H7 (cell line): Measurements from ENCODE around the gene PAN3. TPM values are rescaled to one million over a fixed set of nuclear protein-coding genes. Genes with fewer than 3 reads are reported as not detected.

Experiments used
- DNase-seq: peaks from one replicate; pipeline ENCODE4 v3.0.0; 2012
- H3K27me3 ChIP-seq: 2 replicates; pipeline ENCODE4 v1.6.0; 2011; ENCODE audit warnings: mild to moderate bottlenecking, low read length; ENCODE audit not compliant: control insufficient read depth, insufficient read depth
- H3K36me3 ChIP-seq: replicated peaks from 2 replicates; pipeline ENCODE4 v1.5.1; 2011; ENCODE audit warnings: low read length; ENCODE audit not compliant: control insufficient read depth, insufficient read depth
- H3K4me3 ChIP-seq: 2 replicates; pipeline ENCODE4 v1.5.1; 2011; ENCODE audit warnings: low read depth, mild to moderate bottlenecking, control low read depth, low read length, moderate library complexity; ENCODE audit not compliant: insufficient read depth
- total RNA-seq: library from RNA; depleted of rRNA; stranded (reverse); fragments of >200 nt; shearing (Covaris generic); gene quantifications from 2 replicates; pipeline ENCODE4 v1.2.3, GENCODE V29; 2014; rRNA removed

PAN3 gene
- total RNA-seq, 1 experiment from 2014 or later, result 15.8 TPM

DNA sequence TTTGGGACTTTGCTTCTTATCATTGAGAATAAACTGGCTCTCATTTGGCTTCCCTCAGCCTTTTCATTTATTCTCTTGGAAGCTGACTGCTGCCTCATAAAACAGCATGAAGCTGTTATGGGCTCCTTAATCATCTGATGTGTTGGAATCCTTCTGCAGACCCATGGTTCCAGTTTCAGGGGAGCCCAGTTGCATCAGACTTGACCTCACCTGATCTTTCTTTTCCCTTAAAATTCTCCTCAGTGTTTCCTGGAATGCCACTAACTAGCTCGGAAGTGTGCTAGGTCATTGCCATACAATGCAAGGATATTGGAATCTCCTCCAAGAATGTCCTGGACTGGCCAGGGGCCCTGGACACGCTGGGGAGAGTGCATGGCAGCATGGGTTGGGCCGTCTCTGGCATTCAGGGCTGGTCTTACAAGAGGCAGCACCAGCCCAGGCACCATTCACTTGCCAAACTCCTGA is 197.9 kb downstream of the PAN3 start:
- DNase-seq, result no peak
- Histone ChIP-seq H3K27me3 (no peaks in the 10 kb centered on the region), H3K4me3 (no peak overlapping the region), H3K36me3 (peaks cover 5% of the 10 kb centered on the region)

DNA sequence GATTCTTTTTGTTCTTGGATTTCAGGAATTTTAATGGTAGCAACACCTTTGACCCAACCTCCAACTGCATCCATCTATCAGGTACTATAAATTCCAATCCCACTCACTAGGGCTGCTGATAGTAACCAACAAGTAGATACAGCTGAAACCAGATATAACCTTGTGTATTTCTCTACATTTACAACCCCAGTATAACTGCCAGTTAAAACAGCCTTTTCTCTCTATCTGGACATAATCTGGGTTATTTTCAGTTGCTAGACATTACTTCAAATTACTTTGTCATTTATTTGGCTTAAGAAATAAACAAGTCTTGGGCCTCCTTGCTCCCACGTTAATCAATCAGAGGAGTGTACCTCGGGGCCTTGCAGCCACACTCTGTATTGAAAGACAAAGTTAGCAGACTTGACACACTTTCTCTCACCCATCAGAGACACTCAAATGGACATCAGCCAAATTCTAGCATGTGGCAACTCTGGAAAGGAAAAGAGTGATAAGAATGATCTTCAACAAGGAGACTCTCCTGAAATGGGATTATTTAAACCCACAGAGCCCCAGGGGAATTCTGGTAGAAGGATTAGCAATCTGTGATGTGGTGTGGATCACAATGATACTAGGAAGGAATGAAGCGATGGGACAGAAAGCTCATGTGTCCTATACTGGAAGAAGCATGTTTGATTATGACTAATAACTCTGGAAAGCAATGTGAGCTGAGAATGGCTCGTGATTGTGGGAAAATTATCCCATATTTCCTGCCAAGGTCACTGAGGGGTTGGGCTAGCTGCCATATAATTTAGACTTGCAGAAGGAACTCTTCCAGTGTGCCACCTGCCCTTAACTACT is 199.0 kb downstream of the PAN3 start:
- no peak for DNase-seq
- no peak overlapping the region for H3K4me3 ChIP-seq
- H3K36me3 ChIP-seq, result peaks cover 5% of the 10 kb centered on the region
- H3K27me3 ChIP-seq, result no peaks in the 10 kb centered on the region

DNA sequence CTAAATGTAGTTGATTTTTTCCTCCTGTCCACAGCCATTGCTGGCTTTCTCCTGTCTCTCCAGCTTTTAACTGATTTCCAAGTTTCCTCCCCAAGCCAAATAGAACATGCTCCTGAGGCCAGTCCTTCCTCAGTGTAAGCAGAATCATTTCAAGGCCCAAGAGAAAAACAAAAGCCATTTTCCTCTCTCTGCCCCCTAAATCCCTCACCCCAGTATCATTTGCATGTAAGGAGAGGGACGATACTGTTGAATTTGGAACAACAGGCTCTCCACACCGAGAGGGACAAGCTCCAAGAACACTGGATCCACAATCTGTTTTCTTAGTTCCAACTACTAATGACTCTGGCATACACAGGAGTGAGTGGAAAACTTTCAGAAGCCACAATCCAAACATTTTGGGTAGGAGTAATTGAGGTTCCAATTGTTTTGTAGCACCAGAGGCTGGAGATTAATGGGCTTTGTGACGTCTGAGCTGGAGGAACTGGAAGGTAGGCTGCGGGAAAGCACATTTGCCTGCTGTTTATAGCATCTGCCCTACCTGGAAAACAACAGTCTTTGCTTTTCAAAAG is 199.7 kb downstream of the PAN3 start:
- Histone ChIP-seq H3K36me3 (peaks cover 5% of the 10 kb centered on the region), H3K27me3 (no peaks in the 10 kb centered on the region), H3K4me3 (no peak overlapping the region)
- no peak for DNase-seq

DNA sequence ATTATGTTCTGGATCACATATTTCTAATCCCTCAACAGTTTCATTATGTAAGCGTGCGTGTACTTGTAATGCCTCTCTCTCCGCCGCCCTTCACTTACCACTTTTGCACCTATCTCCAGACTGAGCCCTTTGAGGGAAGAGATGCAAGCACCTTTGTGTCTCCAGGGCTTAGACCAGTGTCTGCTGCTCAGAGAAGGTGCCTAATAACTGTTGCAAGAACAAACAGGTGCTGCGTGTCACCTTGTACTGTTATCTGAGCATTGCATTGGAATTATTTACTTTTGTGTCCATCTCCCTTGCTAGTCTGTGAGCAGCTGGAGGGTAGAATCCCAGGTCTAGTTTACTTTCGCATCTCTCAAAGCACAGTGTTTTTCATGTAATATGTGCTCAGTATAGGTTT is 200.4 kb downstream of the PAN3 start:
- Histone ChIP-seq H3K4me3 (no peak overlapping the region), H3K27me3 (no peaks in the 10 kb centered on the region), H3K36me3 (peaks cover 5% of the 10 kb centered on the region)
- DNase-seq, result no peak

- no peaks in the 10 kb centered on the region for H3K27me3 ChIP-seq
- H3K36me3 ChIP-seq, result peaks cover 4% of the 10 kb centered on the region
- no peak for DNase-seq
- no peak overlapping the region for H3K4me3 ChIP-seq
Measured at GRCh38 chr13:28339419-28339818, 201.1 kb downstream of the PAN3 start.

DNA sequence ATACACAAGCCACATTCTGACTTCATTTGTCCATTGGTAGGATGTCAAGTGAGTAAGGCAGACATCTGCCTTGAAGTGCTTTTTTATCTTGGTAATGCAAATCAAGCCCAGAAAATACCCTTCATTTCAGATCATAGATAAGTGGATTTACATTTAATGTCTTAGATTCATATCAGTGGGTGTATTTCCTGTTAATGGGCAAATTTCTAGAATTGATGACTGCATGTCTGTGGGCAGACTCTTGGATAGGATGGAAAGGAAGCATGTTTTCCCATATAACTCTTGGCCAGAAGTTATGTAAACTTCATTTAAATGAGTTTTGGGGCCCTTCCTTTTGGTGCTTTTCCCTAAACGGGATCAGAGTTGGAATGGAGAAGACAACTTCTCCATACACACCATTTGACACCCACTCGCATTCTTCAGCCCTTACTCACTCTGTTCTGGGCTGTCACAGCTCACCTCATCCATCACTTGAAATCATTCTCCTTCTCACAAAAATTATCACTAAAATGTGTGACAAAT is 202.0 kb downstream of the PAN3 start:
- Histone ChIP-seq H3K27me3 (no peaks in the 10 kb centered on the region), H3K4me3 (no peak overlapping the region), H3K36me3 (peaks cover 4% of the 10 kb centered on the region)
- no peak for DNase-seq

DNA sequence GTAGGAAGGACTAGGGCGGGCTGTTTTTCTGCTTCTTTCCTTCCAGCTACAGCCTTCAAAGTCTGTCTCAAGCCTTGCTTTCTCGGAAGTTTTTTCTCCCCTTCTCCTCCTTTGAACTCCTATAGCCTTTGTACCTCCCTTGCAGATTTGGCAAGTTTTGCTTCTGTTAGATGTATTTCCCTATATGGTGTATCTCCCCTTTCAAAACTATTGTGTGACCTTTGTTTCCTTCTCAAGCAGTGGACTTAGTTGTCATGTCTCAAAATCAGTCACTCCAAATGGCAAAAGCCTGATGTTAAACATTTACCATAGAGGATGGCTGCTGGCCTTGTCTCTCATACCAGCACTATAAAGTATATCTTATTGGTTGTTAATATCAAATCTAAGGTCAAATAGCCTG is 203.9 kb downstream of the PAN3 start:
- no peak for DNase-seq
- Histone ChIP-seq H3K27me3 (no peaks in the 10 kb centered on the region), H3K36me3 (peaks cover 4% of the 10 kb centered on the region), H3K4me3 (no peak overlapping the region)

DNA sequence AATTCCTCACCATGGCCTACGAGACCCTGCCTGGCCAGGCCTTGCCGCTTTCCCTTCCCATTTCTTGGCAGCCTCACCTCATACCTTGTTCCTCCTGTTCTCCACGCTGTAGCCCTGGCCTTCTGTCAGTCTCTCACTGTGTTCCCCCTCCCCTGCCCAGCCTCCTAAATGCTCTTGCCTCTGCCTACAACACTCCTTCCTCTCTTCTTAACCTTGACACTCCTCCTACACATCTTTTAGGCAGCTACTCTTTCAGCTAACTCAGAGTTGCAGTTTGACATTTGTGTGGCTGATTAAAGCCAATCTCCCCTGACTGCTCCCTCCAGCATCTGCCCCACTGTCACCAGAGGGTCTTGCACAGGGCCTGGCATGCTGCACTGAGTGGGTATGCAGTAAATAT is 205.8 kb downstream of the PAN3 start:
- Histone ChIP-seq H3K4me3 (no peak overlapping the region), H3K36me3 (no peaks in the 10 kb centered on the region), H3K27me3 (no peaks in the 10 kb centered on the region)
- no peak for DNase-seq

Other genes starting within 250 kb of the PAN3 start
- not detected in 2 replicates for gene PDX1, start 218.5 kb upstream of the PAN3 start, total RNA-seq
- 0.04 TPM in 1 of 2 replicates, not detected in the other for gene CDX2, start 169.2 kb upstream of the PAN3 start, total RNA-seq
- gene URAD, start 149.9 kb upstream of the PAN3 start, total RNA-seq, result not detected in 2 replicates
- 0.03 and 0.22 TPM in 2 replicates for gene FLT3, start 38.0 kb upstream of the PAN3 start, total RNA-seq